GM23338 (cell line): ENCODE results near the gene MYOCD. TPM values are rescaled to one million over a fixed set of nuclear protein-coding genes. Genes with fewer than 3 reads are reported as not detected.

Experiments
- ATAC-seq: fragments of 200-7000 bp; cut with Tn5 transposase; 3 replicates; pipeline ENCODE4 v1.9.1; 2020
- DNase-seq: peaks from one replicate; pipeline ENCODE4 v3.0.0-alpha.2; 2015; ENCODE audit warnings: low spot score
- H2AFZ ChIP-seq: fragments of 200-600 bp; sonication (generic); 2 replicates; pipeline ENCODE4 v1.8.0; 2016; ENCODE audit warnings: antibody characterized with exemption, mild to moderate bottlenecking, moderate library complexity
- H3F3A ChIP-seq: fragments of 200-600 bp; sonication (generic); replicated peaks from 2 replicates; pipeline ENCODE4 v1.8.0; 2017; ENCODE audit warnings: antibody characterized with exemption, mixed run types, low read depth
- H3K27ac ChIP-seq: fragments of 200-600 bp; sonication (generic); 2 replicates; pipeline ENCODE4 v1.6.1; 2016; ENCODE audit warnings: low read depth
- H3K27me3 ChIP-seq: fragments of 200-600 bp; sonication (generic); 2 replicates; pipeline ENCODE4 v1.8.0; 2016; ENCODE audit warnings: mild to moderate bottlenecking, mixed run types, moderate library complexity; ENCODE audit not compliant: insufficient read depth
- H3K36me3 ChIP-seq: fragments of 200-600 bp; sonication (generic); 2 replicates; pipeline ENCODE4 v1.8.0; 2016; ENCODE audit warnings: mild to moderate bottlenecking; ENCODE audit not compliant: insufficient read depth
- H3K4me1 ChIP-seq: fragments of 200-600 bp; sonication (generic); 2 replicates; pipeline ENCODE4 v1.8.0; 2016; ENCODE audit warnings: mild to moderate bottlenecking, moderate library complexity; ENCODE audit not compliant: insufficient read depth
- H3K4me2 ChIP-seq: fragments of 200-600 bp; sonication (generic); 2 replicates; pipeline ENCODE4 v1.7.1; 2017; ENCODE audit warnings: mixed run types
- H3K4me3 ChIP-seq: fragments of 200-600 bp; sonication (generic); 2 replicates; pipeline ENCODE4 v1.6.1; 2016; ENCODE audit warnings: mixed run types
- H3K79me2 ChIP-seq: fragments of 200-600 bp; sonication (generic); replicated peaks from 2 replicates; pipeline ENCODE4 v1.8.0; 2017; ENCODE audit warnings: mild to moderate bottlenecking; ENCODE audit not compliant: insufficient read depth
- H3K9me2 ChIP-seq: fragments of 200-600 bp; sonication (generic); 2 replicates; pipeline ENCODE4 v1.8.0; 2017; ENCODE audit not compliant: insufficient read depth
- H4K20me1 ChIP-seq: fragments of 200-600 bp; sonication (generic); replicated peaks from 2 replicates; pipeline ENCODE4 v1.8.0; 2017; ENCODE audit warnings: mild to moderate bottlenecking; ENCODE audit not compliant: insufficient read depth
- H3K27ac Mint-ChIP-seq: 2 replicates; pipeline ENCODE4 v1.8.0; 2020; ENCODE audit warnings: inconsistent platforms, mild to moderate bottlenecking, moderate library complexity, mixed read lengths
- H3K27me3 Mint-ChIP-seq: 3 replicates; pipeline ENCODE4 v1.8.0; 2022; ENCODE audit warnings: low read depth, mild to moderate bottlenecking, moderate library complexity, mixed read lengths, inconsistent platforms; ENCODE audit not compliant: insufficient read depth, poor library complexity
- H3K36me3 Mint-ChIP-seq: 3 replicates; pipeline ENCODE4 v1.8.0; 2021; ENCODE audit warnings: low read depth, mild to moderate bottlenecking, inconsistent platforms, moderate library complexity, mixed read lengths
- H3K4me1 Mint-ChIP-seq: 3 replicates; pipeline ENCODE4 v1.8.0; 2020; ENCODE audit warnings: mild to moderate bottlenecking, inconsistent platforms, mixed read lengths
- H3K4me3 Mint-ChIP-seq: 3 replicates; pipeline ENCODE4 v1.8.0; 2021; ENCODE audit warnings: moderate library complexity, mild to moderate bottlenecking, inconsistent platforms, mixed read lengths
- H3K9me3 Mint-ChIP-seq: 3 replicates; pipeline ENCODE4 v1.8.0; 2020; ENCODE audit warnings: moderate library complexity, mild to moderate bottlenecking, inconsistent platforms, mixed read lengths
- CREB1 ChIP-seq: fragments of 250-450 bp; sonication (Bioruptor Pico); IDR thresholded peaks from 2 replicates; pipeline ENCODE4 v1.5.0; 2020; ENCODE audit warnings: low read depth, mild to moderate bottlenecking, moderate library complexity
- CTCF ChIP-seq, 2 experiments: fragments of 200-600 bp in 1 of 2; sonication (generic) in 1 of 2; conservative IDR thresholded peaks; 2 replicates each; pipeline versions ENCODE4 v1.5.1 to v1.6.1; 2016 to 2017; ENCODE audit warnings: antibody characterized with exemption in 2 of 2, low read depth in 2 of 2, mild to moderate bottlenecking in 2 of 2, moderate library complexity in 1 of 2
- EZH2phosphoT487 ChIP-seq: fragments of 200-600 bp; sonication (generic); IDR thresholded peaks from one replicate; pipeline ENCODE4 v1.8.1; 2018; ENCODE audit warnings: antibody characterized with exemption; ENCODE audit not compliant: unreplicated experiment
- JUNB ChIP-seq: IDR thresholded peaks from one replicate; pipeline ENCODE4 v1.6.1; 2016; ENCODE audit warnings: antibody characterized with exemption; ENCODE audit not compliant: unreplicated experiment
- NANOG ChIP-seq: IDR thresholded peaks from 2 replicates; pipeline ENCODE4 v1.6.1; 2016; ENCODE audit warnings: antibody characterized with exemption, borderline replicate concordance
- ZNF114 ChIP-seq: fragments of 250-450 bp; sonication (Bioruptor Pico); IDR thresholded peaks from 2 replicates; pipeline ENCODE4 v1.5.0; 2020; ENCODE audit warnings: mild to moderate bottlenecking, moderate library complexity
- polyA plus RNA-seq: library from polyadenylated mRNA; unstranded; fragments of >200 nt; fragmentation: Nextera tagmentation; extraction: Ambion mirVana; gene quantifications from 2 replicates; pipeline ENCODE4 v1.2.1, GENCODE V29; 2016
- total RNA-seq: library from RNA; depleted of rRNA; stranded (reverse); fragments of >200 nt; shearing (Covaris generic); gene quantifications from 2 replicates; pipeline ENCODE4 v1.2.3, GENCODE V29; 2014
- TF ChIP-seq, protein P1 (sequence below): fragments of 250-450 bp; sonication (Bioruptor Pico); IDR thresholded peaks from 2 replicates; pipeline ENCODE4 v1.5.0; 2020; ENCODE audit warnings: mild to moderate bottlenecking, moderate library complexity

The MYOCD gene
- total and polyA plus RNA-seq, 2 experiments from 2014 or later = 0.80 to 2.4 TPM

DNA sequence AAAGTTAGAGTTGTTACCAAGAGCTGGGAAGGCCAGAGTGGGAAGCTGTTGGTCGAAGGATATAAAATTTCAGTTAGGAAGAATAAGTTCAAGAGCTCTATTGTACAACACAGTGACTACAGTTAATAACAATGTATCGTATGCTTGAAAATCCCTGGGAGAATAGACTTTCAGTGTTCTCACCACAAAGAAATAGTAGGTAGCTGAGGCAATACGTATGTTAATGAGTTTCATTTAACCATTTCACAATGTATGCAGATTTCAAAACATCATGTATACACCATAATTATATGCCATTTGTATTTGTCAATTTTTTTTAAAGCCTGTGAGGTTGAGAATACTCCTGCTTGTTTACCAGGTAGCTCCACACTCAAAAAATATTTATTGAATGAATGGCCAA lies 41.5 kb upstream of the MYOCD start (continued):
- TF ChIP-seq, protein P1, sequence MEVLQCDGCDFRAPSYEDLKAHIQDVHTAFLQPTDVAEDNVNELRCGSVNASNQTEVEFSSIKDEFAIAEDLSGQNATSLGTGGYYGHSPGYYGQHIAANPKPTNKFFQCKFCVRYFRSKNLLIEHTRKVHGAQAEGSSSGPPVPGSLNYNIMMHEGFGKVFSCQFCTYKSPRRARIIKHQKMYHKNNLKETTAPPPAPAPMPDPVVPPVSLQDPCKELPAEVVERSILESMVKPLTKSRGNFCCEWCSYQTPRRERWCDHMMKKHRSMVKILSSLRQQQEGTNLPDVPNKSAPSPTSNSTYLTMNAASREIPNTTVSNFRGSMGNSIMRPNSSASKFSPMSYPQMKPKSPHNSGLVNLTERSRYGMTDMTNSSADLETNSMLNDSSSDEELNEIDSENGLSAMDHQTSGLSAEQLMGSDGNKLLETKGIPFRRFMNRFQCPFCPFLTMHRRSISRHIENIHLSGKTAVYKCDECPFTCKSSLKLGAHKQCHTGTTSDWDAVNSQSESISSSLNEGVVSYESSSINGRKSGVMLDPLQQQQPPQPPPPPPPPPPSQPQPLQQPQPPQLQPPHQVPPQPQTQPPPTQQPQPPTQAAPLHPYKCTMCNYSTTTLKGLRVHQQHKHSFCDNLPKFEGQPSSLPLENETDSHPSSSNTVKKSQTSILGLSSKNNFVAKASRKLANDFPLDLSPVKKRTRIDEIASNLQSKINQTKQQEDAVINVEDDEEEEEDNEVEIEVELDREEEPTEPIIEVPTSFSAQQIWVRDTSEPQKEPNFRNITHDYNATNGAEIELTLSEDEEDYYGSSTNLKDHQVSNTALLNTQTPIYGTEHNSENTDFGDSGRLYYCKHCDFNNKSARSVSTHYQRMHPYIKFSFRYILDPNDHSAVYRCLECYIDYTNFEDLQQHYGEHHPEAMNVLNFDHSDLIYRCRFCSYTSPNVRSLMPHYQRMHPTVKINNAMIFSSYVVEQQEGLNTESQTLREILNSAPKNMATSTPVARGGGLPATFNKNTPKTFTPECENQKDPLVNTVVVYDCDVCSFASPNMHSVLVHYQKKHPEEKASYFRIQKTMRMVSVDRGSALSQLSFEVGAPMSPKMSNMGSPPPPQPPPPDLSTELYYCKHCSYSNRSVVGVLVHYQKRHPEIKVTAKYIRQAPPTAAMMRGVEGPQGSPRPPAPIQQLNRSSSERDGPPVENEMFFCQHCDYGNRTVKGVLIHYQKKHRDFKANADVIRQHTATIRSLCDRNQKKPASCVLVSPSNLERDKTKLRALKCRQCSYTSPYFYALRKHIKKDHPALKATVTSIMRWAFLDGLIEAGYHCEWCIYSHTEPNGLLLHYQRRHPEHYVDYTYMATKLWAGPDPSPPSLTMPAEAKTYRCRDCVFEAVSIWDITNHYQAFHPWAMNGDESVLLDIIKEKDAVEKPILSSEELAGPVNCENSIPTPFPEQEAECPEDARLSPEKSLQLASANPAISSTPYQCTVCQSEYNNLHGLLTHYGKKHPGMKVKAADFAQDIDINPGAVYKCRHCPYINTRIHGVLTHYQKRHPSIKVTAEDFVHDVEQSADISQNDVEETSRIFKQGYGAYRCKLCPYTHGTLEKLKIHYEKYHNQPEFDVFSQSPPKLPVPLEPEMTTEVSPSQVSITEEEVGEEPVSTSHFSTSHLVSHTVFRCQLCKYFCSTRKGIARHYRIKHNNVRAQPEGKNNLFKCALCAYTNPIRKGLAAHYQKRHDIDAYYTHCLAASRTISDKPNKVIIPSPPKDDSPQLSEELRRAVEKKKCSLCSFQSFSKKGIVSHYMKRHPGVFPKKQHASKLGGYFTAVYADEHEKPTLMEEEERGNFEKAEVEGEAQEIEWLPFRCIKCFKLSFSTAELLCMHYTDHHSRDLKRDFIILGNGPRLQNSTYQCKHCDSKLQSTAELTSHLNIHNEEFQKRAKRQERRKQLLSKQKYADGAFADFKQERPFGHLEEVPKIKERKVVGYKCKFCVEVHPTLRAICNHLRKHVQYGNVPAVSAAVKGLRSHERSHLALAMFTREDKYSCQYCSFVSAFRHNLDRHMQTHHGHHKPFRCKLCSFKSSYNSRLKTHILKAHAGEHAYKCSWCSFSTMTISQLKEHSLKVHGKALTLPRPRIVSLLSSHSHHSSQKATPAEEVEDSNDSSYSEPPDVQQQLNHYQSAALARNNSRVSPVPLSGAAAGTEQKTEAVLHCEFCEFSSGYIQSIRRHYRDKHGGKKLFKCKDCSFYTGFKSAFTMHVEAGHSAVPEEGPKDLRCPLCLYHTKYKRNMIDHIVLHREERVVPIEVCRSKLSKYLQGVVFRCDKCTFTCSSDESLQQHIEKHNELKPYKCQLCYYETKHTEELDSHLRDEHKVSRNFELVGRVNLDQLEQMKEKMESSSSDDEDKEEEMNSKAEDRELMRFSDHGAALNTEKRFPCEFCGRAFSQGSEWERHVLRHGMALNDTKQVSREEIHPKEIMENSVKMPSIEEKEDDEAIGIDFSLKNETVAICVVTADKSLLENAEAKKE = no peak
- no peak for TF ChIP-seq CTCF (conservative IDR thresholded peaks at IDR 0.05; ENCODE audit: low read depth in 2 of 2)

DNA sequence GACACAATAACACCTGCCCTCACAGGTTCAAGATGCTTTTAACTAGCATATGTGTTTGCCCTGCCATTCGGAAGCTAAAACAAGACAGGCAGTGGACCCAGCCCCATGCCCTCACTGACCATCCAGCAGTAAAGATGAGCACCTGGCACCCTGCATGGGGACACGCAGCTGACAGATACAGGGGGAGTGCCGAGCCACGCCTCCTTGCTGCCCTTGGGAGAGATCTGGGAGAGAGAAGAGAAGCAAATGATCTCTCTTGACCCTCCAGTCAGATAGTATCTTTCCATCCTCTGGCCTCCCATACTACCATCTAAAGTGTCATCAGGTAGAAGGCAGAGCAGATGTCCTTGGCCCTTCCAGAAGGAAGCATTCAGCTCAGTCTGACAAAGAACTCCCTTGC lies 40.6 kb upstream of the MYOCD start:
- Histone ChIP-seq H4K20me1 (no peaks in the 10 kb centered on the region), H3K9me2 (0 out of 2 replicates have a peak, but pooled peaks cover 6% of the 10 kb centered on the region), H3K79me2 (no peaks in the 10 kb centered on the region), H3K4me1 (peaks cover 27% of the 10 kb centered on the region), H2AFZ (peak overlapping the region; percentile 73; the same call in 1 of the 2 replicates), H3K27me3 (no peaks in the 10 kb centered on the region), H3K27ac (no peak overlapping the region), H3K4me3 (no peak overlapping the region), H3K36me3 (no peaks in the 10 kb centered on the region), H3F3A (no peaks in the 10 kb centered on the region), H3K4me2 (no peak overlapping the region)
- Mint-ChIP-seq H3K27ac (no peak overlapping the region), H3K4me3 (no peak overlapping the region), H3K27me3 (no peaks in the 10 kb centered on the region), H3K9me3 (no peaks in the 10 kb centered on the region; the same call in 2 of the 3 replicates), H3K36me3 (no peaks in the 10 kb centered on the region), H3K4me1 (peaks cover 36% of the 10 kb centered on the region)
- ATAC-seq = no peak
- no peak for DNase-seq
- TF ChIP-seq CREB1 (CRISPR knock-in tag) = no peak
- TF ChIP-seq NANOG = no peak
- no peak for TF ChIP-seq EZH2phosphoT487
- no peak for TF ChIP-seq JUNB
- TF ChIP-seq ZNF114 (CRISPR knock-in tag) = no peak
- TF ChIP-seq, protein P1 = no peak
